Tibial nerve (tissue), 4 donors: ENCODE results near the gene KDM4B. TPM values are rescaled to one million over a fixed set of nuclear protein-coding genes. Genes with fewer than 3 reads are reported as not detected.

Experiments
- DNase-seq, 2 donors: peaks; one replicate each; pipeline ENCODE4 v3.0.0-alpha.2; 2019; ENCODE audit warnings: low spot score in 2 of 2
- H3K27ac ChIP-seq, 4 donors: fragments of 200-600 bp; sonication (generic) in 3 of 4; one replicate each; pipeline ENCODE4 v1.5.1; 2017 to 2019; ENCODE audit warnings: mild to moderate bottlenecking in 1 of 4
- H3K27me3 ChIP-seq, 2 donors: fragments of 200-600 bp; sonication (generic) in 1 of 2; one replicate each; pipeline versions ENCODE4 v1.5.1 to v1.6.0; 2017 to 2019
- H3K36me3 ChIP-seq, 3 donors: fragments of 200-600 bp; sonication (generic); one replicate each; pipeline ENCODE4 v1.5.1; 2018 to 2019
- H3K4me1 ChIP-seq, 4 donors: fragments of 200-600 bp; sonication (generic) in 3 of 4; one replicate each; pipeline ENCODE4 v1.5.1; 2017 to 2019
- H3K4me3 ChIP-seq, 4 donors: fragments of 200-600 bp; sonication (generic) in 3 of 4; one replicate each; pipeline ENCODE4 v1.5.1; 2017 to 2019; ENCODE audit warnings: mild to moderate bottlenecking in 1 of 4, moderate library complexity in 1 of 4
- H3K9me3 ChIP-seq, 4 donors: fragments of 200-600 bp; sonication (generic) in 3 of 4; one replicate each; pipeline ENCODE4 v1.5.1; 2017 to 2019
- CTCF ChIP-seq, 5 experiments: fragments of 200-600 bp in 3 of 5; fragments of 450-650 bp in 2 of 5; sonication (generic) in 3 of 5; IDR thresholded peaks; one replicate each; pipeline ENCODE4 v1.5.1; 2016 to 2019; ENCODE audit warnings: antibody characterized with exemption in 5 of 5, mild to moderate bottlenecking in 3 of 5, moderate library complexity in 2 of 5
- EP300 ChIP-seq, 2 donors: sonication (generic); formaldehyde crosslinking; IDR thresholded peaks; one replicate each; pipeline ENCODE4 v1.6.1; 2017; ENCODE audit warnings: antibody characterized with exemption in 2 of 2, mild to moderate bottlenecking in 1 of 2
- POLR2A ChIP-seq, 2 donors: fragments of 450-650 bp; IDR thresholded peaks; one replicate each; pipeline ENCODE4 v1.6.1; 2017; ENCODE audit warnings: antibody characterized with exemption in 2 of 2, mild to moderate bottlenecking in 2 of 2, moderate library complexity in 2 of 2
- WGBS, 2 donors: methylation state at CpG; one replicate each; pipeline ENCODE4 v1.1.5; 2018; 5-methylcytosine and 5-hydroxymethylcytosine counted together
- total RNA-seq, 4 donors: library from RNA; depleted of rRNA; stranded (reverse); fragments of >200 nt; gene quantifications; one replicate each; pipeline ENCODE4 v1.1.0, GENCODE V29; 2016

Gene KDM4B
- total RNA-seq, 4 donors from 2014 or later = 37.8 to 72.4 (median 57.2) TPM

- no peak for TF ChIP-seq EP300 (IDR thresholded peaks at IDR 0.05)
- no peak for TF ChIP-seq CTCF (IDR thresholded peaks at IDR 0.05)
- no peak for TF ChIP-seq POLR2A (IDR thresholded peaks at IDR 0.05)
- Histone ChIP-seq H3K9me3 (no peaks in the 10 kb centered on the region), H3K36me3 (peaks cover 7 to 100% (median 15%) of the 10 kb centered on the region in 3 donors), H3K27ac (no peak overlapping the region), H3K27me3 (no peaks in the 10 kb centered on the region), H3K4me3 (no peak overlapping the region), H3K4me1 (peaks cover 0 to 12% (median 0%) of the 10 kb centered on the region in 4 donors)
- 88 to 91% methylated on average over 30 to 36 of the region's 37 CpGs for WGBS, 2 donors
- DNase-seq = no peak
These were observed 172.4 kb downstream of the KDM4B start for GRCh38 chr19:5141129-5141849.

- 86 to 89% methylated on average over 26 to 28 of the region's 36 CpGs for WGBS, 2 donors
These were observed 173.2 kb downstream of the KDM4B start for GRCh38 chr19:5141850-5142724.

GRCh38 chr19:5142725-5143097 is 173.8 kb downstream of the KDM4B start:
- Histone ChIP-seq H3K27me3 (no peaks in the 10 kb centered on the region), H3K36me3 (peaks cover 7 to 100% (median 18%) of the 10 kb centered on the region in 3 donors), H3K27ac (no peak overlapping the region), H3K4me3 (no peak overlapping the region), H3K4me1 (peaks cover 0 to 12% (median 0%) of the 10 kb centered on the region in 4 donors), H3K9me3 (no peaks in the 10 kb centered on the region)
- no peak for DNase-seq
- 92 to 93% methylated on average over 22 of the region's 22 CpGs for WGBS, 2 donors
- TF ChIP-seq POLR2A (IDR thresholded peaks at IDR 0.05) (no peak), CTCF (IDR thresholded peaks at IDR 0.05) (no peak), EP300 (IDR thresholded peaks at IDR 0.05) (no peak)

More at GRCh38 chr19:5141850-5142724, 173.2 kb downstream of the KDM4B start:
- Histone ChIP-seq H3K36me3 (peaks cover 7 to 100% (median 18%) of the 10 kb centered on the region in 3 donors), H3K9me3 (no peaks in the 10 kb centered on the region), H3K27me3 (no peaks in the 10 kb centered on the region), H3K27ac (no peak overlapping the region), H3K4me3 (no peak overlapping the region), H3K4me1 (peaks cover 0 to 12% (median 0%) of the 10 kb centered on the region in 4 donors)
- no peak for DNase-seq
- no peak for TF ChIP-seq EP300 (IDR thresholded peaks at IDR 0.05)
- no peak for TF ChIP-seq POLR2A (IDR thresholded peaks at IDR 0.05)
- TF ChIP-seq CTCF (IDR thresholded peaks at IDR 0.05) = no peak

GRCh38 chr19:5143471-5144411 is 174.8 kb downstream of the KDM4B start:
- Histone ChIP-seq H3K9me3 (no peaks in the 10 kb centered on the region), H3K4me3 (no peak overlapping the region), H3K4me1 (peaks cover 0 to 10% (median 0%) of the 10 kb centered on the region in 4 donors), H3K27me3 (no peaks in the 10 kb centered on the region), H3K36me3 (peaks cover 7 to 100% (median 18%) of the 10 kb centered on the region in 3 donors), H3K27ac (no peak overlapping the region)
- no peak for TF ChIP-seq EP300 (IDR thresholded peaks at IDR 0.05)
- no peak for TF ChIP-seq CTCF (IDR thresholded peaks at IDR 0.05)
- TF ChIP-seq POLR2A (IDR thresholded peaks at IDR 0.05) = no peak
- WGBS, 2 donors = 85% methylated on average over 32 to 44 of the region's 51 CpGs
- DNase-seq = no peak
